H1 (cell line): ENCODE measurements around the gene ITPK1. TPM values are rescaled to one million over a fixed set of nuclear protein-coding genes. Genes with fewer than 3 reads are reported as not detected.

Experiments used
- RFX5 ChIP-seq: IDR thresholded peaks from 2 replicates; pipeline ENCODE4 v1.6.1; 2011; ENCODE audit warnings: low read depth, low read length, improper control_type of control experiment, borderline replicate concordance
- polyA plus RNA-seq, 7 experiments: library from polyadenylated mRNA; depleted of rRNA in 3 of 7; stranded (reverse) in 5 of 7; unstranded in 2 of 7; fragments of >200 nt in 5 of 7; fragments of 200-250 nt in 2 of 7; gene quantifications; 1 replicate in 5 of 7; 2 replicates in 1 of 7; 4 replicates in 1 of 7; pipeline versions ENCODE4 v1.2.1 to v1.2.3, GENCODE V29; 2011 to 2013; ENCODE audit warnings: missing spikeins in 2 of 7, mixed read lengths in 2 of 7
- total RNA-seq: library from RNA; stranded (reverse); fragmentation: NEBNext Ultra II Directional; extraction: Animal tissue kit (Norgen Biotek cat#: 25700); gene quantifications from 2 replicates; pipeline ENCODE4 v1.2.1, GENCODE V29; 2021

The ITPK1 gene
- total and polyA plus RNA-seq, 2 of the 8 experiments (the other 6 are each of a cell fraction or from before 2014, with no cell fraction given) = 108 to 143 TPM

GRCh38 chr14:93150227-93151208 lies 34.8 kb upstream of the ITPK1 start (continued):
- TF ChIP-seq RFX5 = no peak
